Smooth muscle cell of the coronary artery (primary cell): ENCODE measurements around the gene TUBGCP2. TPM values are rescaled to one million over a fixed set of nuclear protein-coding genes. Genes with fewer than 3 reads are reported as not detected.

Experiments used
- total RNA-seq: library from RNA; depleted of rRNA; stranded (reverse); fragments of >200 nt; gene quantifications from 2 replicates; pipeline ENCODE4 v1.2.3, GENCODE V29; 2014; ENCODE audit warnings: low replicate concordance

Gene TUBGCP2
- 58.4 and 92.9 TPM in 2 replicates for total RNA-seq

GRCh38 chr10:133308421-133309099 is at the start of gene TUBGCP2, which contains the start of gene ZNF511:
TSS of gene TUBGCP2 (minus strand) at chr10:133308872. CDS start at chr10:133302941, 5,931 bp downstream.
TSS of gene ZNF511 (plus strand) at chr10:133308914. CDS start at chr10:133308944, 30 bp downstream.

GRCh38 chr10:133357285-133358161 is 48.9 kb upstream of the TUBGCP2 start, which contains the start of gene FUOM:
TSS of gene FUOM (minus strand) at chr10:133358019. CDS start at chr10:133358007, 12 bp downstream.

GRCh38 chr10:133336577-133337369 is 28.1 kb upstream of the TUBGCP2 start, which contains the start of gene CALY:
TSS of gene CALY (minus strand) at chr10:133336896. CDS start at chr10:133328989, 7,907 bp downstream.

GRCh38 chr10:133276435-133277201 is 32.1 kb downstream of the TUBGCP2 start, which contains the start of gene ADAM8:
TSS of gene ADAM8 (minus strand) at chr10:133276868. CDS start at chr10:133276817, 51 bp downstream.

GRCh38 chr10:133237588-133238465 is 70.8 kb downstream of the TUBGCP2 start, which contains the start of gene VENTX:
TSS of gene VENTX (plus strand) at chr10:133237855. CDS start at chr10:133237915, 60 bp downstream.

GRCh38 chr10:133230044-133230361 is 78.7 kb downstream of the TUBGCP2 start, which contains the start of gene UTF1:
TSS of gene UTF1 (plus strand) at chr10:133230217. CDS start at chr10:133230289, 72 bp downstream.

Other genes starting within 250 kb of the TUBGCP2 start
- not detected in 2 replicates for gene ADGRA1, start 220.9 kb downstream of the TUBGCP2 start, total RNA-seq
- 0.23 and 1.6 TPM in 2 replicates for gene KNDC1, start 148.7 kb downstream of the TUBGCP2 start, total RNA-seq
- not detected in 2 replicates for gene UTF1, start 78.7 kb downstream of the TUBGCP2 start, total RNA-seq
- gene VENTX, start 71.0 kb downstream of the TUBGCP2 start, total RNA-seq: not detected in 2 replicates
- 0.60 and 2.0 TPM in 2 replicates for gene ADAM8, start 32.0 kb downstream of the TUBGCP2 start, total RNA-seq
- gene ZNF511, start within 50 bp of the TUBGCP2 start, total RNA-seq: 19.8 and 21.9 TPM in 2 replicates
- not detected in 2 replicates for gene CALY, start 28.0 kb upstream of the TUBGCP2 start, total RNA-seq
- gene PRAP1, start 38.5 kb upstream of the TUBGCP2 start, total RNA-seq: not detected in 2 replicates
- 3.2 and 24.3 TPM in 2 replicates for gene FUOM, start 49.1 kb upstream of the TUBGCP2 start, total RNA-seq
- gene ECHS1, start 64.5 kb upstream of the TUBGCP2 start, total RNA-seq: 30.3 and 69.2 TPM in 2 replicates
- 5.2 and 5.3 TPM in 2 replicates for gene PAOX, start 70.4 kb upstream of the TUBGCP2 start, total RNA-seq
- gene MTG1, start 85.3 kb upstream of the TUBGCP2 start, total RNA-seq: 19.2 and 34.1 TPM in 2 replicates
- gene SPRN, start 115.8 kb upstream of the TUBGCP2 start, total RNA-seq: 0.08 and 0.12 TPM in 2 replicates
- 1.3 and 2.7 TPM in 2 replicates for gene SCART1, start 145.1 kb upstream of the TUBGCP2 start, total RNA-seq
- gene CYP2E1, start 218.5 kb upstream of the TUBGCP2 start, total RNA-seq: 0.53 and 0.59 TPM in 2 replicates